PFSK-1 (cell line): ENCODE data around the gene TNFRSF11A.

Experiments
- FOXP2 ChIP-seq: optimal IDR thresholded peaks from 2 replicates; pipeline ENCODE3; 2011; ENCODE audit warnings: borderline replicate concordance, control low read depth, inconsistent platforms; ENCODE audit not compliant: insufficient read depth; ENCODE audit errors: extremely low read length, extremely low read depth
- POLR2AphosphoS5 ChIP-seq: IDR thresholded peaks from 2 replicates; pipeline ENCODE4 v1.6.1; 2012; ENCODE audit warnings: low read depth, mild to moderate bottlenecking, control low read depth, low read length, moderate library complexity
- SIN3A ChIP-seq: IDR thresholded peaks from 2 replicates; pipeline ENCODE4 v1.6.1; 2012; ENCODE audit warnings: mild to moderate bottlenecking, low read length, moderate library complexity, borderline replicate concordance; ENCODE audit not compliant: insufficient read depth
- TAF1 ChIP-seq: IDR thresholded peaks from 2 replicates; pipeline ENCODE4 v1.6.1; 2012; ENCODE audit warnings: low read length, control low read depth, borderline replicate concordance; ENCODE audit not compliant: insufficient read depth
- TF ChIP-seq, protein P1 (sequence below), 2 experiments: IDR thresholded peaks; 2 replicates each; pipeline versions ENCODE4 v1.6.1 to v1.8.0; 2011 to 2012; ENCODE audit warnings: low read depth in 2 of 2, low read length in 2 of 2, control low read depth in 1 of 2, inconsistent platforms in 1 of 2, mild to moderate bottlenecking in 1 of 2, moderate library complexity in 1 of 2; ENCODE audit not compliant: insufficient read depth in 1 of 2

The TNFRSF11A gene

DNA sequence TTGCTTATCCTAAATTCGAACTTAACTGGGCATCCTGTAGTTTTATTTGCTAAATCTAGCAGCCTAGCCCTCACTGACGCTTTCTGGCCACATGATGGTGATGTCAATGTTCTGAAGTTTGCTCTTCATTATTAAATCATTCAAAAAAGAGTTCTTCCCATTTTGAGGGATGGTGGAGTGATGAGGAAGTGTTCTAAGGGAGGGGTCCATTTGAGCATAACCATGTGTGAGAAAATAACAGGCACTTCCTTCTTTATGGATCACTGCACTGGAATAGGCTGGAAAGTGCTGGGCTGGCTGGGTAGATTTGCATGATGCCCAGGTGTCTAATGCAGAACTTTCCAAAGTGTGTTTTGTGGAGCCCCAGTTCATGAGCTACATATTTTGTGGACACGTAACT lies 74.2 kb downstream of the TNFRSF11A start:
- TF ChIP-seq, protein P1, sequence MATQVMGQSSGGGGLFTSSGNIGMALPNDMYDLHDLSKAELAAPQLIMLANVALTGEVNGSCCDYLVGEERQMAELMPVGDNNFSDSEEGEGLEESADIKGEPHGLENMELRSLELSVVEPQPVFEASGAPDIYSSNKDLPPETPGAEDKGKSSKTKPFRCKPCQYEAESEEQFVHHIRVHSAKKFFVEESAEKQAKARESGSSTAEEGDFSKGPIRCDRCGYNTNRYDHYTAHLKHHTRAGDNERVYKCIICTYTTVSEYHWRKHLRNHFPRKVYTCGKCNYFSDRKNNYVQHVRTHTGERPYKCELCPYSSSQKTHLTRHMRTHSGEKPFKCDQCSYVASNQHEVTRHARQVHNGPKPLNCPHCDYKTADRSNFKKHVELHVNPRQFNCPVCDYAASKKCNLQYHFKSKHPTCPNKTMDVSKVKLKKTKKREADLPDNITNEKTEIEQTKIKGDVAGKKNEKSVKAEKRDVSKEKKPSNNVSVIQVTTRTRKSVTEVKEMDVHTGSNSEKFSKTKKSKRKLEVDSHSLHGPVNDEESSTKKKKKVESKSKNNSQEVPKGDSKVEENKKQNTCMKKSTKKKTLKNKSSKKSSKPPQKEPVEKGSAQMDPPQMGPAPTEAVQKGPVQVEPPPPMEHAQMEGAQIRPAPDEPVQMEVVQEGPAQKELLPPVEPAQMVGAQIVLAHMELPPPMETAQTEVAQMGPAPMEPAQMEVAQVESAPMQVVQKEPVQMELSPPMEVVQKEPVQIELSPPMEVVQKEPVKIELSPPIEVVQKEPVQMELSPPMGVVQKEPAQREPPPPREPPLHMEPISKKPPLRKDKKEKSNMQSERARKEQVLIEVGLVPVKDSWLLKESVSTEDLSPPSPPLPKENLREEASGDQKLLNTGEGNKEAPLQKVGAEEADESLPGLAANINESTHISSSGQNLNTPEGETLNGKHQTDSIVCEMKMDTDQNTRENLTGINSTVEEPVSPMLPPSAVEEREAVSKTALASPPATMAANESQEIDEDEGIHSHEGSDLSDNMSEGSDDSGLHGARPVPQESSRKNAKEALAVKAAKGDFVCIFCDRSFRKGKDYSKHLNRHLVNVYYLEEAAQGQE (IDR thresholded peaks at IDR 0.05; ENCODE audit: insufficient read depth in 1 of 2, low read depth in 2 of 2, low read length in 2 of 2), result no peak
- TF ChIP-seq SIN3A, result no peak
- TF ChIP-seq TAF1, result no peak
- TF ChIP-seq FOXP2, result no peak
- TF ChIP-seq POLR2AphosphoS5, result no peak

DNA sequence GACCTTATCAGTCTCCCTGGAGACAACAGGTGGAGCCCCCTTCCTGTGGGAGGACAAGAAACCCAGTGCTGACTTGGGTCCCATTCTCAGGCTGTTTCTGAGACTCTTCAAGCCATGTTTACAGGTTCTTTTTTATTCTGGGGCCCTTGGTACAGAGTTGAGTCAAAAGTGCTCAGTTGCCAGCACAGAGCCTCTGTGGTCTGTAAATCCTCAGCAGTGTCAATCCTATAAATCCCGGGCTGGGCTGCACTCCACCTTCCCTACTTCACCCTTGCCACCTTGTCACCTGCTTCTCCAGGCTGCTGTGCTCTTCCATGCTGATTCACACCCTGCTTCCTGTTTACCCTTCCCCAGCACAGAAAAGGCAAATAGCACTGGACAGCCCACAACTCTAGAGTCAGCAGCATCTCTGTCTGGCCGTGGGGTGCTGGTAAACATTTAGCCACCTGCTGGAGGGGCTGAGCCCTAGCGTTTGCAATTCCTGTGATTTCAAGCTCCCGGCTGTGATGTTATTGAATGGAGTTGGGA lies 74.7 kb downstream of the TNFRSF11A start:
- TF ChIP-seq FOXP2 (peak; percentile 92), TAF1 (no peak)

DNA sequence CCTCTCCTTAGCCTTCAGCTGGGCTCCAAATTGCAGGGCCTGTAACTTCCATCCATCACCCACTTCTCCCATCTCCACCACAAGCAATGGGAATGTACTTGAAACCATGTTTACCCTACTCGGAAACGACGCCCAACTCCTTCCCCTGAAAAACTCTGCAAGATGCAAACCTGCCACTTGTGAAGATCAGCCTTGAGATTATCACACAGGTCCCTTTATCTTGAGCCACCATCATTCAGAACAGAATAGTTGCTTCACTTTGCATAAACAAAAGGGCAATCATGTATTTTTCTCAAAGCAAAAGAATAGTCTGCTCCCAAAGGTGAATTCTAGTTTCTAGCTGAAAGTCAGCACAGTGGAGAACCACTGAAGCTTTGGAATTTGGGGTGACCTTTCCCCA lies 75.8 kb downstream of the TNFRSF11A start:
- TF ChIP-seq POLR2AphosphoS5, result no peak
- no peak for TF ChIP-seq SIN3A
- TF ChIP-seq, protein P1 (IDR thresholded peaks at IDR 0.05; ENCODE audit: insufficient read depth in 1 of 2, low read depth in 2 of 2, low read length in 2 of 2), result no peak
- TF ChIP-seq TAF1, result no peak
- no peak for TF ChIP-seq FOXP2

DNA sequence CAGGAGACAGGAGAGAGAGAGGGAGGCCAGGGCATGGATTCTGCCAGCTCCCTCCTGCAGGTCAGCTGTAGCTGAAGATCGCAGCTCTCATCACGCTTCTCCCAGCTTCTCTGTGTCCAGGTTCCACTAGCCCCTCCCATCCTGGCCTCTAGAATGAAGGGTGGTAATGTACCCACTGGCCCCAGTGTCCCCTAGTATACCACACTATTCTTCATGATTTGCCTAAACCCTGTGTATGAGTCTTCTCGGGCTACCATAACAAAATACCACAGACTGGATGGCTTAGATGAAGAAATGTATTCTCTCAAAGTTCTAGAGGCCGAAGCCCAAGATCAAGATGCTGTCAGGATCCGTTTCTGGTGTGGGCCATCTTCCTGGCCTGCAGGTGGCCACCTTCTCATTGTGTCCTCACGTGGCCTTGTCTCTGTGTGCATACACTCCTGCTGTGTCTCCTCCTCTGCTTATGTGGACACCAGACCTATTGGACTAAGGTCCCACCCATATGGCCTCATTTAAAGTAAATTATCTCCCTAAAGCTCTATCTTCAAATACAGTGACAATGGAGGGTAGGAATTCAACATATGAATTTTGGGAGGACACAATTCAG lies 77.3 kb downstream of the TNFRSF11A start:
- no peak for TF ChIP-seq POLR2AphosphoS5
- TF ChIP-seq TAF1, result no peak
- no peak for TF ChIP-seq FOXP2
- no peak for TF ChIP-seq SIN3A
- TF ChIP-seq, protein P1 (IDR thresholded peaks at IDR 0.05; ENCODE audit: insufficient read depth in 1 of 2, low read depth in 2 of 2, low read length in 2 of 2), result no peak

DNA sequence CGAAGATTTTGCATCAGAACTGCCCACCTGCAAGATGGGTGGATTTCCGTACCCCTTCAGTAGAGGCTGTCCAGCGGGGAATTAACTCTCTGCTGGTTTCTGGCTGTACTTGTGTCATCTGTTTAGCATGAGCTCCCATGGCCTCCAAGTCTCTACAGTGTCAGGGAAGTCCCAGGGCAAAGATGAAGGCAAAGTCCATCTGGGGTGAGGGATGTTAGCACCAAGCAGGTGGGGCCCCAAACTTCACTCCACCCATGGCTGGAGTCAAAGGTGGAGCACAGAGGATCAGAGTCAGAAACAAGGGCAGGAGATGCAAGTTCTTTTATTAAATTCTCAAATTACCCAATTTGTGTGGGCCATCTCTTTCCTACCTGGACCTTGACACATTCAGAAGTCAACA lies 78.0 kb downstream of the TNFRSF11A start:
- TF ChIP-seq POLR2AphosphoS5, result no peak

DNA sequence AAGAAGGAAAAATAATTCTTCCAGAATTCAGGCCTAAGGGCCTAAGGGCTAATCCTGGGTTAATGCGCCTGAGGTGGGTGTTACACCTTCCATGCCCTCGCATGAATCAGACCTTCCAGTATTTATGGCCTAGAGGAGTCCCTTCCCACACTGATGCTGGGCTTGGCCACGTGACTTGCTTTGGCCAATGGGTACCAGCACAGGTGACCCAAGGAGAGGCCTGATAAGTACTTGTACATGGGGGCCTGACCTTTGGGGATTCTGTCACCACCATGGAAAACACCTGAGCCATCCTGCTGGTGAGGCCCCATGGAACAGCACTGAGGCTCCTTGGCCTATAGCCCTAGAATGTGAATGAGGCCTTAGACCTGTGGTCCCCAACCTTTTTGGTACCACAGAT lies 79.8 kb downstream of the TNFRSF11A start:
- TF ChIP-seq, protein P1 (IDR thresholded peaks at IDR 0.05; ENCODE audit: insufficient read depth in 1 of 2, low read depth in 2 of 2, low read length in 2 of 2), result no peak
- TF ChIP-seq TAF1 (no peak), FOXP2 (no peak), SIN3A (no peak), POLR2AphosphoS5 (no peak)
